Activated CD8-positive, alpha-beta memory T cell treated with anti-CD3 and anti-CD28 coated beads, Interleukin-2, amount 50 U/mL, for 1 hour (primary cell): ENCODE data around the gene JAG2.

Experiments used
- DNase-seq: peaks from one replicate; pipeline ENCODE4 v3.0.0-alpha.2; 2020; ENCODE audit errors: extremely low read depth

Gene JAG2

DNA sequence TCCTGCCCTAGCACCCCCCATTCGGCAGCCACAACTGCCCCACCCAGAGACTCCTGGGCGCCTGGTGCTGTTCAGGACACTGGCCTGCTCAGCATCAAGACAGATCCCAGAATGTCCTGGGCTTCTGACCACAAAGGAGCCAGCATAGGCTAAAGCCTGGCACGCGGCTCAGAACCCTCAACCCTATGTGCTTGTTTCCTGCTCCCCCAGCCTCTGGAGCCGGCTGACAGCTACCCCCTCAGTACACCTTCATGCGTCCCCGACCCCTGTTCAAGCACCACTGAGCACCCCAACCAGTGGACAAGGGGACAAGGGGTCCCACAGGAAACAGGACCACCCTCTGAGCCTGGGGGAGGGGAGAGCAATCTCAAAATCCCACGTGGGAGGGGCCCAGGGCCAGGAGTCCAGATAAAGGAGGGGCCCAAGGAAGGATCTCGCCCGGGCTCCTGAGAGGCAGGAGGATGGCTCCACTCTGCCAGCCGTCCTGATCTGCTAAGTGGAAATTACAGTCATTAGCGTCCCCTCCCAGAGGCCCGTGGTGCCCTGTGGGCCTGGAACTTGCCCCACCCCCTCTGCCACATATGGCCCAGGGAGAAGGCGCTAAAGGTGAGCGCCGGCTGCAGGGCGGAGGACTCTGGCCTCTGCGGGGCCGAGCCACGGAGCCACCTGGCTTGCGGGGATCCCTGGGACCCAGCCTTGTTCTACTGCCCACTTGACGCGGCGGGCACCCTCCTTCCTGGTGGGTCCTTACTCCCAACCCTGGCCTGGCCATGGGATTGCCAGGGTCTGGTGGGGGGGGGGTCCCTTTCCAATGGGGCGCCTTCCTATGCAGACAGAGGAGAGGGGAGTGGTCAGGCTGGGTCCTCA lies 76.2 kb downstream of the JAG2 start:
- DNase-seq = no peak

DNA sequence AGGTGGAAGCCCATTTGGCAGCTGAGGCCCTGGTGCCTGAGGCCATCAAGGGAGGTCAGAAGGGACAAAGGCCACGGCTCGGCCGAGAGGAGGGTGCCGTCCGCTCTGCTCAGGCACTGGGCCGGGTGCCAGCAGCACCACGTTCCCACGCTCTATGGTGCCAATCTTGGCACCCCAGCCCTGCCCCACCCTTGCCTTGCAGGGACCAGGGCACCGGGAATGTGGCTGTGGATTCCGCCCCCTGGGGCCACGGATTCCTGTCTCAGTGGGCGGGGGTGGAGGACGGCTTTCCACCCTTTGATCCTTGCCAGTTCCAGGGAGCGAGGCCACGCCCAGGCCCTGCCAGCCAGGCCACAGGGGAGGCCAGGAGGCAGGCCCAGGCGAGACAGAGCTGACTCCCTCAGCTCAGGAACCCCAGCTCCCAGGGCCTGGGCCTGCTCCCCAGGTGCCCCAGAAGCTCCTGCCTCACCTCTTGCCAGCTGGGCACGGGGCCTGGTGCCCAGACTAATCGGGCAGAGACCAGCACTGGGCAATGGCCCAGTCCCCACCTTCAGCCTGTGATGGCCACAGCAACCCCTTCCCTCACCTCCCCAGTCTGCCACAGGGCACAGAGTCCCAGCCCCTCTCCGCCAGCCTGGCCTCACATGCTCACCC lies 76.9 kb downstream of the JAG2 start:
- DNase-seq = no peak

DNA sequence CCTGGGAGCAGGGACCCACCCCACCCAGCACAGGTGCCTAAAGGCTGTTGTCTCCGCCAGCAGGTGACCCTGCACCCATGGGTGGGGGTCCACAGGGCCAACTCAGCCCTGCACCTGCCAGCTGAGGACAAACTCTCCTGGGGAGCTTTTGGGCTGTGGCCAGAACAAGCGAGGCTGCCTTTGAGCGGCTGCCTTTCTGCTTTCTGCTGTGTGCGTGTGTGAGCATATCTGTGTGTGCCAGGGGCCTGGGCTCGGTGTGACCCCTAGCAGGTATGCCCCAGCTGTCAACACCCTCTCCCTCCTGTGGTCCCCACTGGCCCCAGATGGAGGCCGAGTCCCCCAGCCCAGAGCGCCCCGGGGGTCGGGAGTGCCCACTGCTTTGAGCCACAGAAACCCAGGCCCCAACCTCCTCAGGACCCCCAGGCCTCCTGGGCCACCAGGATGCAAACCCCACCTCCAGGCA lies 77.5 kb downstream of the JAG2 start:
- no peak for DNase-seq
